Activated gamma-delta T cell treated with Interleukin-2 at 50 U/mL for 16 hours (primary cell): Measurements from ENCODE around the gene MICAL2.

Experiments used
- DNase-seq: peaks from one replicate; pipeline ENCODE4 v3.0.0-alpha.2; 2020

MICAL2 gene

DNA sequence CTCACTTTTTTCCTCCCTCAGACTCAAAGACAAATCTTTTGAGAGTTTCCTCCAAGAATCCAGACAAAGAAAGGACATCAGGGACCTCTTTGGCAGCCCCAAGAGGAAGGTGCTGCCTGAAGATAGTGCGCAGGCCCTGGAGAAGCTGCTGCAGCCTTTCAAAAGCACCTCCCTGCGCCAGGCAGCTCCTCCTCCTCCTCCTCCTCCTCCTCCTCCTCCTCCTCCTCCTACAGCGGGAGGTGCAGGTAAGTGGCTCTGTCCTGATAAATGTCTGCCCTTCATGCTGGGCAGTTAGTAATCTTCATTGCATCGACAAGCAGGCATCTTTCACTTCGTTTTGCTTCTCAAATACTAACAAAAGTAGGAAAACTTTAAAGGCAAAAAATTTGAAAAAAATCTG, 184.2 kb downstream of the MICAL2 start:
- no peak for DNase-seq

DNA sequence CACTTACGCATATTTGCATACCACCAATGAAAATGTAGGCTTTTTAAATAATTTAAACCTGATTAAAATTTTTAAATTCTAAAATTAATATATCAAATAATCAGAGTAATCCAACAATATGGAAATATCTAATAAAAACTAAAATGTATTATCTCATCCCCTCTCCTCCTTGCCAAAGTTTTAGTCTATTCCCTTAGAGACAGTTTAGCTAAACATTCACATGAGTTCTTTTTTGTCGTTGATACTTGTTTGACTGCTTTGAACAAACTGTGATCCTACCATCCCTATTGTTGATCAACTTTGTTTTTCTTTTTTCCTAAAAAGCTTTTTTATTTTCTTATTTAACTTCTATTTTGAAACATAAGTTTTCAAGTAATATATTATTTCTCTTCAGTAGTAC, 185.6 kb downstream of the MICAL2 start:
- DNase-seq, result no peak

DNA sequence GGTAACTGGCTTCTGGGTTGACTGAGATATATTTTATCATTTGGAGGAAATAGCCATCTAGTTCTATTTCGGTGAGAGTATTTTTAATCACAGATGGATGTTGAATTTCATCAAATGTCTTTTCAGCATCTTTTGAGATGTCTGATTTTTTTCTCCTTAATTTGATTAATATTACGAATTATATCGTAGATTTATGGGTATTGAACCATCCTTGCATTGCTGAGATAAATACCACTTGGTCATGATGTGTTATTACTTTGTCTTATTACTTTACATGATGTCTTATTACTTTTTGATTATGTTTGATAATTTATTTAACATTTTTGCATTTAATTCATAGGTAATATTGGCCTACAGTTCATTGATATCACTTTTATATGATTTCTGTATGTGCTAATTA, 188.2 kb downstream of the MICAL2 start:
- DNase-seq, result no peak

GRCh38 chr11:12301379-12301778, 191.0 kb downstream of the MICAL2 start:
- no peak for DNase-seq

DNA sequence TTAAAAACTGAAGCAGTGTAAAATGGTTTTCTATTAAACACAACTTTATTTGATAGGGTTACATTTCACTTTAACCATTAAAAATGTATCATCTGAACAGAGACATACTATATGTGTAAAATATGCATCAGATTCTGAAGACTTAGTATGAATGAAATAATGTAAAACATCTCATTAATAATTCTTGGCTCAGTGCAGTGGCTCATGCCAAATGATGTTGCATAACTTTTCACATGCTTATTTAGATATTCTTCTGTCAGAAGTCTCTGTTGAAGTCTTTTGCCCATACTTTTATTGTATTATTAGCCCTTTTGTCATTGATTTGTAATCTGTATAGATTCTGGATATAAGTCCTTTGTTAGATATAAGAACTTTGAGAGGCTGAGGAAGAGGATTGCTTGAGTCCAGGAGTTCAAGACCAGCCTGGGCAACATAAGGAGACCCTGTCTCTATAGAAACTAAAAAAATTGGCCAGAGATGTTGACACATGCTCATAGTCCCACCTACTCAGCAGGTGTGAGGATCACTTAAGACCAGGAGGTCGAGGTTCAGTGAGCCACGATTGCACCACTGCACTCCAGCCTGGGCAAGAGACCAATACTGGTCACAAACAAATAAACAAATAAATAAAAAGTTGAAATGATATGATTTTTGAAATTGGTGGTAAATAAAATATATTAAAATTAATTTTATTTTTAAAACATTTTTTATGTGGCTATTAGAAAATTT, 193.2 kb downstream of the MICAL2 start:
- DNase-seq, result no peak

GRCh38 chr11:12306830-12307229, 196.4 kb downstream of the MICAL2 start:
- DNase-seq, result no peak

- DNase-seq, result no peak
Measured at GRCh38 chr11:12312132-12312531, 201.7 kb downstream of the MICAL2 start.
